Muscle of arm (tissue), 12 donors: Measurements from ENCODE around the gene RIN1. TPM values are rescaled to one million over a fixed set of nuclear protein-coding genes. Genes with fewer than 3 reads are reported as not detected.
A peak's percentile ranks its signal among the peaks of the same experiment; 100 is the strongest.

Source experiments
- DNase-seq: peaks from one replicate; pipeline ENCODE4 v3.0.0-alpha.2; 2013
- polyA plus RNA-seq, 12 donors: library from polyadenylated mRNA; unstranded; fragments of 120-200 nt; gene quantifications; one replicate each; pipeline ENCODE4 v1.2.1, GENCODE V29; 2013; ENCODE audit not compliant: insufficient read length in 12 of 12

Gene RIN1
- polyA plus RNA-seq, 12 donors = 4.1 to 11.7 (median 5.9) TPM; not detected in 2

GRCh38 chr11:66297610-66298009 is 38.6 kb downstream of the RIN1 start:
- no peak for DNase-seq

GRCh38 chr11:66294626-66295620 is 41.3 kb downstream of the RIN1 start:
- no peak for DNase-seq

GRCh38 chr11:66293777-66294625 is 42.2 kb downstream of the RIN1 start:
- no peak for DNase-seq

GRCh38 chr11:66293352-66293751 is 42.9 kb downstream of the RIN1 start:
- no peak for DNase-seq

- no peak for DNase-seq
These were observed 43.5 kb downstream of the RIN1 start for GRCh38 chr11:66292543-66293332.

GRCh38 chr11:66291706-66292542 is 44.3 kb downstream of the RIN1 start, which contains the start of gene TMEM151A:
TMEM151A (plus strand) TSS chr11:66291894; CDS start chr11:66292014, 120 bp downstream.
- no peak for DNase-seq

- no peak for DNase-seq
These were observed 44.9 kb downstream of the RIN1 start for GRCh38 chr11:66291303-66291705.

GRCh38 chr11:66290330-66290621 is 46.0 kb downstream of the RIN1 start:
- no peak for DNase-seq

- DNase-seq = no peak
These were observed 46.5 kb downstream of the RIN1 start for GRCh38 chr11:66289548-66290329.

- DNase-seq = peak; percentile 99
These were observed 47.3 kb downstream of the RIN1 start, which contains the start of gene YIF1A for GRCh38 chr11:66288671-66289547. YIF1A (minus strand) TSS chr11:66289143; CDS start chr11:66288985, 158 bp downstream.

GRCh38 chr11:66287889-66288670 is 48.2 kb downstream of the RIN1 start:
- DNase-seq = no peak

- no peak for DNase-seq
These were observed 48.9 kb downstream of the RIN1 start for GRCh38 chr11:66287211-66287888.

- DNase-seq = no peak
These were observed 49.5 kb downstream of the RIN1 start for GRCh38 chr11:66286699-66287098.

GRCh38 chr11:66285250-66285947 is 50.8 kb downstream of the RIN1 start:
- no peak for DNase-seq

- no peak for DNase-seq
These were observed 51.6 kb downstream of the RIN1 start for GRCh38 chr11:66284526-66285078.

GRCh38 chr11:66283461-66284105 is 52.7 kb downstream of the RIN1 start:
- no peak for DNase-seq
